K562 (cell line): ENCODE data around the gene FUBP3. TPM values are rescaled to one million over a fixed set of nuclear protein-coding genes. Genes with fewer than 3 reads are reported as not detected.

Experiments
- ATAC-seq: fragments of 200-7000 bp; cut with Tn5 transposase; 3 replicates; pipeline ENCODE4 v1.9.1; 2020; ENCODE audit warnings: moderate library complexity
- BruUV-seq: library from RNA; stranded (reverse); fragments of 400-500 nt; replicated peaks from 2 replicates; lab custom pipeline; 2021; lab: Mats Ljungman, UMichigan
- CTCF ChIA-PET: fragments of 300-600 bp; formaldehyde crosslinking; extraction: SDS; loops from one replicate; lab custom pipeline; 2021; ENCODE audit warnings: low intra/inter-chr PET ratio; lab: Yijun Ruan, JAX
- POLR2A ChIA-PET: fragments of 300-600, 350-650 bp; sonication (Branson Sonifier 250); formaldehyde crosslinking; extraction: SDS; loops from one replicate; lab custom pipeline; 2021; ENCODE audit warnings: antibody characterized with exemption, inconsistent platforms; lab: Yijun Ruan, JAX
- DNase-seq, 4 experiments: peaks; one replicate each; pipeline versions ENCODE4 v3.0.0 to v3.0.0-alpha.2; 2011 to 2018; ENCODE audit warnings: low spot score in 3 of 4, mixed read lengths in 3 of 4; ENCODE audit errors: extremely low read depth in 1 of 4
- FAIRE-seq: peaks from 2 replicates; lab custom pipeline; 2011; peaks lifted over from hg19 to GRCh38; lab: Jason Lieb, UNC
- H2AFZ ChIP-seq: 2 replicates; pipeline ENCODE4 v1.6.0; 2011; ENCODE audit warnings: low read depth, low read length, control low read depth, inconsistent platforms
- H3K27ac ChIP-seq: fragments of 200-600 bp; 3 replicates; pipeline ENCODE4 v1.8.0; 2011; ENCODE audit warnings: low read depth, mild to moderate bottlenecking, control low read depth, inconsistent platforms, low read length, moderate library complexity, mixed read lengths; ENCODE audit errors: extremely low read depth
- H3K27me3 ChIP-seq, 2 experiments: fragments of 300-600 bp in 1 of 2; 2 replicates in 1 of 2; 3 replicates in 1 of 2; pipeline versions ENCODE4 v1.6.0 to v1.8.0; 2011; ENCODE audit warnings: inconsistent platforms in 2 of 2, low read length in 2 of 2, mild to moderate bottlenecking in 1 of 2, mixed read lengths in 1 of 2, moderate library complexity in 1 of 2; ENCODE audit not compliant: control insufficient read depth in 2 of 2, insufficient read depth in 2 of 2
- H3K36me3 ChIP-seq: fragments of 300-600 bp; 3 replicates; pipeline ENCODE4 v1.8.0; 2011; ENCODE audit warnings: mild to moderate bottlenecking, low read length, inconsistent platforms; ENCODE audit not compliant: control insufficient read depth, insufficient read depth
- H3K4me1 ChIP-seq, 2 experiments: fragments of 200-600 bp in 1 of 2; replicated peaks in 1 of 2; 2 replicates in 1 of 2; 3 replicates in 1 of 2; pipeline versions ENCODE4 v1.5.1 to v1.8.0; 2011; ENCODE audit warnings: inconsistent platforms in 2 of 2, low read length in 2 of 2, mild to moderate bottlenecking in 1 of 2, mixed read lengths in 1 of 2, moderate library complexity in 1 of 2; ENCODE audit not compliant: control insufficient read depth in 2 of 2, insufficient read depth in 2 of 2
- H3K4me2 ChIP-seq: 2 replicates; pipeline ENCODE4 v1.6.1; 2011; ENCODE audit warnings: low read length, control low read depth, inconsistent platforms, mixed read lengths; ENCODE audit not compliant: insufficient read depth
- H3K4me3 ChIP-seq: fragments of 200-600 bp; sonication (generic), shearing (Covaris generic); 2 replicates; pipeline ENCODE4 v1.5.1; 2016; ENCODE audit warnings: control low read depth, inconsistent platforms
- H3K79me2 ChIP-seq: fragments of 200-600 bp; 3 replicates; pipeline ENCODE4 v1.8.0; 2011; ENCODE audit warnings: low read length, inconsistent platforms; ENCODE audit not compliant: control insufficient read depth, insufficient read depth
- H3K9ac ChIP-seq, 2 experiments: 2 replicates each; pipeline versions ENCODE4 v1.6.0 to v1.6.1; 2011; ENCODE audit warnings: low read depth in 2 of 2, low read length in 2 of 2, control low read depth in 1 of 2, inconsistent platforms in 1 of 2, mild to moderate bottlenecking in 1 of 2, mixed read lengths in 1 of 2; ENCODE audit not compliant: insufficient read depth in 1 of 2
- H3K9me1 ChIP-seq: one replicate; pipeline ENCODE4 v1.6.0; 2011; ENCODE audit warnings: inconsistent platforms, mild to moderate bottlenecking, low read length, moderate library complexity; ENCODE audit not compliant: control insufficient read depth, insufficient read depth
- H3K9me3 ChIP-seq: replicated peaks from 2 replicates; pipeline ENCODE4 v1.5.1; 2011; ENCODE audit warnings: low read depth, low read length, inconsistent platforms; ENCODE audit not compliant: control insufficient read depth, insufficient read depth
- H4K20me1 ChIP-seq: replicated peaks from 2 replicates; pipeline ENCODE4 v1.6.1; 2011; ENCODE audit warnings: low read length, inconsistent platforms, mixed read lengths; ENCODE audit not compliant: control insufficient read depth, insufficient read depth
- MTA3 ChIP-seq: fragments of 450-650 bp; formaldehyde crosslinking; IDR thresholded peaks from 2 replicates; pipeline ENCODE4 v1.6.1; 2017; ENCODE audit warnings: mild to moderate bottlenecking, borderline replicate concordance
- NEUROD1 ChIP-seq: fragments of 150-350 bp; IDR thresholded peaks from 2 replicates; pipeline ENCODE4 v1.6.1; 2014; ENCODE audit warnings: borderline replicate concordance, low read length, low read depth; ENCODE audit not compliant: partially characterized antibody
- SMC3 ChIP-seq: conservative IDR thresholded peaks from 2 replicates; pipeline ENCODE4 v1.6.1; 2011; ENCODE audit warnings: low read depth, low read length, improper control_type of control experiment; ENCODE audit not compliant: insufficient read depth
- SPI1 ChIP-seq: IDR thresholded peaks from 2 replicates; pipeline ENCODE4 v1.6.1; 2011; ENCODE audit warnings: low read depth, low read length, control low read depth, borderline replicate concordance
- U2AF1 ChIP-seq: fragments of 200-400 bp; formaldehyde crosslinking; optimal IDR thresholded peaks from 2 replicates; pipeline ENCODE3; 2017; ENCODE audit warnings: mild to moderate bottlenecking, low read depth, low read length, moderate library complexity
- YBX1 ChIP-seq: fragments of 450-650 bp; IDR thresholded peaks from 2 replicates; pipeline ENCODE4 v1.7.1; 2016; ENCODE audit warnings: mild to moderate bottlenecking
- ZNF507 ChIP-seq: conservative IDR thresholded peaks from 2 replicates; pipeline ENCODE4 v1.6.1; 2017; ENCODE audit warnings: missing genetic modification characterization, missing compliant biosample characterization
- ZSCAN29 ChIP-seq: fragments of 450-650 bp; IDR thresholded peaks from 2 replicates; pipeline ENCODE4 v1.6.1; 2017
- WGBS: fragments of 100-300 bp; shearing (Covaris generic); methylation state at CpG from one replicate; pipeline ENCODE4 v1.1.6; 2016; ENCODE audit warnings: low coverage, mixed read lengths; ENCODE audit not compliant: insufficient coverage; ENCODE audit errors: missing lambda C conversion rate; 5-methylcytosine and 5-hydroxymethylcytosine counted together
- in situ Hi-C: fragments of 300-500 bp; cut with MboI; formaldehyde crosslinking; loops from 4 replicates; pipeline ENCODE4 v1.15.0; 2018; ENCODE audit warnings: inconsistent platforms, mixed read lengths
- intact Hi-C: fragments of 100-400 bp; cut with micrococcal nuclease; formaldehyde crosslinking; loops from 2 replicates; pipeline ENCODE4 v1.14.2; 2022
- polyA plus RNA-seq, 8 experiments: library from polyadenylated mRNA; depleted of rRNA in 4 of 8; stranded (reverse) in 5 of 8; unstranded in 3 of 8; fragments of >200 nt; fragmentation: Nextera tagmentation in 2 of 8; fragmentation: Illumina TruSeq in 1 of 8; extraction: Ambion mirVana in 2 of 8; extraction: Trizol in 1 of 8; gene quantifications; 2 replicates each; pipeline versions ENCODE4 v1.2.1 to v1.2.3, GENCODE V29; 2011 to 2014; ENCODE audit warnings: inconsistent platforms in 1 of 8, missing spikeins in 1 of 8
- total RNA-seq, 7 experiments: library from RNA; depleted of rRNA in 6 of 7; stranded (reverse); fragments of >200 nt in 6 of 7; fragmentation: Illumina TruSeq in 2 of 7; extraction: Trizol in 2 of 7; gene quantifications; 2 replicates each; pipeline versions ENCODE4 v1.2.1 to v1.2.3, GENCODE V29; 2011 to 2021; ENCODE audit warnings: low replicate concordance in 1 of 7
- TF ChIP-seq, protein P1 (sequence below): IDR thresholded peaks from 2 replicates; pipeline ENCODE4 v1.6.1; 2011; ENCODE audit warnings: borderline replicate concordance, low read depth, mild to moderate bottlenecking, moderate library complexity, low read length; ENCODE audit not compliant: insufficient read depth, poor library complexity, severe bottlenecking

The FUBP3 gene
- total and polyA plus RNA-seq, 9 of the 15 experiments (the other 6 are each of a cell fraction or from before 2014, with no cell fraction given), result 3.0 to 64.0 (median 48.1) TPM

DNA sequence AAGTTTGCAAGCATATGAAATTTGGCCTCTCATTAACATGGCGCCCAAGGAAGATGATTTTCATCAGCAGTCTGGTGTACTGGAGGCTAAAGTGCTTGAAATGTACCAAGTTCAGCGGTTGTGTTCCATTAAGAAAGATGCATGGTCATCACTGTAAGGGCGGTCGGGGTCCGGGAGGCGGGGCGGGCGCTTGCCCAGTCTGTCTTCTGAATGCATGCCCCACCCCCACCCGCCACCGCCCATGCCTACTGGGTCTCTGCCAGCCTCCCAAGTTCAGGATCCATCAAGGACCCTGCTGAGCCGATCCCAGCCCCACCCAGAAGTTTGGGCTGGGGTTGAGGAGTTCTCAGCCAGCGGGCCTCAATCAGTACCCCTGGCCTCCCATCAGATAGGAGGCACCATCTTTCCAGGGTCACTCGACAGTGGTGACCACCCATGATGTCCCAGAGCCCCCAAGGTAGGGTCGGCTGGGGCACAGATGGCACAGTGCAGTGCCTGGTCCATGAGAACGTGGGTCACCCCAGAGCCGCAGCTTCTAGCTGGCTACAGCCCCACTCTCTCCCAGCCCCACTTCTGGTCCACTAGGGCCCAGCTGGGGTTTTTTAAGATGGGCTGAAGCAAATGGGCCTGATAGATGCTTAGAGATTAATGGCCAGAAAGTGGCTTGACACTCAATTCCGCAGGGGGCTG, 60.6 kb downstream of the FUBP3 start:
- no peaks in the 10 kb centered on the region for H3K9me3 ChIP-seq
- intact Hi-C loops (loop anchor here (5.0 kb wide), 1 partner anchor 42 kb away; no protein-coding TSS in a partner anchor), in situ Hi-C loops (no loop called here)
- H3K4me1 ChIP-seq, result peaks cover 0 to 11% of the 10 kb centered on the region in 2 experiments; a peak in 1 of 5 replicates
- no peaks in the 10 kb centered on the region for H3K27me3 ChIP-seq
- WGBS, result 57% methylated on average over 12 of the region's 17 CpGs
- H3K4me2 ChIP-seq, result no peak overlapping the region
- DNase-seq (no peak), ATAC-seq (no peak), FAIRE-seq (no peak)
- ChIA-PET POLR2A (no interaction called here), CTCF (no interaction called here)
- H3K27ac ChIP-seq, result no peak overlapping the region
- no peaks in the 10 kb centered on the region for H3K79me2 ChIP-seq
- H3K36me3 ChIP-seq, result peaks cover 25% of the 10 kb centered on the region; the same call in 2 of the 3 replicates
- no peaks in the 10 kb centered on the region for H4K20me1 ChIP-seq
- no peak for TF ChIP-seq ZNF507 (tag)
- TF ChIP-seq SPI1, result no peak
- TF ChIP-seq, protein P1, sequence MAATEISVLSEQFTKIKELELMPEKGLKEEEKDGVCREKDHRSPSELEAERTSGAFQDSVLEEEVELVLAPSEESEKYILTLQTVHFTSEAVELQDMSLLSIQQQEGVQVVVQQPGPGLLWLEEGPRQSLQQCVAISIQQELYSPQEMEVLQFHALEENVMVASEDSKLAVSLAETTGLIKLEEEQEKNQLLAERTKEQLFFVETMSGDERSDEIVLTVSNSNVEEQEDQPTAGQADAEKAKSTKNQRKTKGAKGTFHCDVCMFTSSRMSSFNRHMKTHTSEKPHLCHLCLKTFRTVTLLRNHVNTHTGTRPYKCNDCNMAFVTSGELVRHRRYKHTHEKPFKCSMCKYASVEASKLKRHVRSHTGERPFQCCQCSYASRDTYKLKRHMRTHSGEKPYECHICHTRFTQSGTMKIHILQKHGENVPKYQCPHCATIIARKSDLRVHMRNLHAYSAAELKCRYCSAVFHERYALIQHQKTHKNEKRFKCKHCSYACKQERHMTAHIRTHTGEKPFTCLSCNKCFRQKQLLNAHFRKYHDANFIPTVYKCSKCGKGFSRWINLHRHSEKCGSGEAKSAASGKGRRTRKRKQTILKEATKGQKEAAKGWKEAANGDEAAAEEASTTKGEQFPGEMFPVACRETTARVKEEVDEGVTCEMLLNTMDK, result no peak
- TF ChIP-seq NEUROD1, result no peak
- no peak for TF ChIP-seq U2AF1
- no peak for TF ChIP-seq MTA3
- no peak for TF ChIP-seq YBX1
- TF ChIP-seq ZSCAN29, result no peak
- TF ChIP-seq SMC3, result no peak
- no peak overlapping the region for H3K4me3 ChIP-seq
- no TSS peak for BruUV-seq
- H2AFZ ChIP-seq, result no peak overlapping the region
- H3K9ac ChIP-seq, result no peak overlapping the region
- H3K9me1 ChIP-seq, result peaks cover 4% of the 10 kb centered on the region
